ENCODE results near the gene SDK2.

Gene SDK2

GRCh38 chr17:73511719-73512115, 132.5 kb downstream of the SDK2 start:
- DNase-seq (ENCODE audit: low read depth, low spot score), result no peak

GRCh38 chr17:73510981-73511718, 133.1 kb downstream of the SDK2 start:
- DNase-seq (ENCODE audit: low read depth, low spot score), result no peak

GRCh38 chr17:73508931-73509605, 135.2 kb downstream of the SDK2 start:
- DNase-seq (ENCODE audit: low read depth, low spot score), result no peak

GRCh38 chr17:73508057-73508930, 136.0 kb downstream of the SDK2 start:
- no peak for DNase-seq (ENCODE audit: low read depth, low spot score)

- peak; percentile 88 for DNase-seq (ENCODE audit: low read depth, low spot score)
These were observed 137.5 kb downstream of the SDK2 start for GRCh38 chr17:73506470-73507435.

- no peak for DNase-seq (ENCODE audit: low read depth, low spot score)
These were observed 140.7 kb downstream of the SDK2 start for GRCh38 chr17:73503560-73503959.

GRCh38 chr17:73500414-73500999, 143.7 kb downstream of the SDK2 start:
- no peak for DNase-seq (ENCODE audit: low read depth, low spot score)

- no peak for DNase-seq (ENCODE audit: low read depth, low spot score)
These were observed 145.2 kb downstream of the SDK2 start for GRCh38 chr17:73498886-73499554.

GRCh38 chr17:73498176-73498575, 146.1 kb downstream of the SDK2 start:
- DNase-seq (ENCODE audit: low read depth, low spot score), result no peak

GRCh38 chr17:73497721-73498120, 146.5 kb downstream of the SDK2 start:
- DNase-seq (ENCODE audit: low read depth, low spot score), result no peak

GRCh38 chr17:73496232-73496631, 148.0 kb downstream of the SDK2 start:
- no peak for DNase-seq (ENCODE audit: low read depth, low spot score)

GRCh38 chr17:73495641-73496040, 148.6 kb downstream of the SDK2 start:
- DNase-seq (ENCODE audit: low read depth, low spot score), result no peak

- DNase-seq (ENCODE audit: low read depth, low spot score), result no peak
These were observed 149.3 kb downstream of the SDK2 start for GRCh38 chr17:73494950-73495349.

- no peak for DNase-seq (ENCODE audit: low read depth, low spot score)
These were observed 150.0 kb downstream of the SDK2 start for GRCh38 chr17:73493956-73494926.

- peak; percentile 79 for DNase-seq (ENCODE audit: low read depth, low spot score)
These were observed 151.1 kb downstream of the SDK2 start for GRCh38 chr17:73492821-73493814.

GRCh38 chr17:73492125-73492820, 152.0 kb downstream of the SDK2 start:
- no peak for DNase-seq (ENCODE audit: low read depth, low spot score)

- DNase-seq (ENCODE audit: low read depth, low spot score), result no peak
These were observed 152.6 kb downstream of the SDK2 start for GRCh38 chr17:73491648-73492047.
